Brain pericyte (primary cell): ENCODE results near the gene MRPL51.
"Not testable (repeated sequence)": the region's sequence is repeated elsewhere in the genome, so short reads cannot be mapped to it uniquely, and the experiment has no call there.

Source experiments
- DNase-seq: peaks from one replicate; pipeline ENCODE4 v3.0.0-alpha.2; 2012; ENCODE audit warnings: low read depth, low spot score

MRPL51 gene

DNA sequence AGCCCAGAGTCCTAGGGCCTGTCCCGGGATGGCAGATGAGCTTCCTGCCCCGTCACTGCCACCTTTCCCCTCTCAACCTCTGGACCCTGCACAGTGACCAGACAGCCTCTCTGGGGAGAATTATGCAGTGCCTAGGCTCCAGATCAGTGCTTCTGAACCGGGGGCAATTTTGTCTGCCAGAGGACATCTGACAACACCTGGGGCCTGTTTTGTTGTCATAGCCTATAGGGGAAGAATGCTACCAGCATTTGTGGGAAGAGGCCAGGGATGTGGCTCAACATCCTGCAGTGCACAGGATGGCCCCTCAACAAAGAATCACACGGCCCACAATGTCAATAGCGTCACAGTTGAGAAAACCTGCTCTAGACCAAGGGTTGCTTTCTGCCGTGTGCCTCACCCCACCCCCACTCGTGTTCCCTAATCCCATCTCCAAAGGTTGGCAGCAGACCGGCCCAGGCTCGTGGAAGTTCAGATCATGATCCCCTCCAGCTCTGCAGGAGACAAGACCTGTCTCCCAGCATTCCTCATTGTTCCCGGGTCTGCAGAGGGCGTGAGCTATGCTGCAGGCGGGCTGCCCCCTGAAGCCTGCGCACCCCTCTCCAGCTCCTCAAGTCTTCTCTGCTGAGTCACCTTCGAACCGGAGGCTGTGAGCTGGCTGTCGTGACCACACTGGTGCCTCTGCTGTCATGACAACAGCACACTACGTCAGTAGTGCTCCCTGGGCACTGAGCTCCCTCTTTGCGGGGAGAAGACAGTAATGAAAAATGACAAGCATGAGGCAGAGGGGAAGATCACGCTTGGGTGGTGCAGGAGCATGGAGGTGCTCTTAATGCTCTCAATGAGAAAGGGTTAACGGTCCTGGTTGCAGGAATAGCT, 39.2 kb upstream of the MRPL51 start:
- DNase-seq: no peak

- no peak for DNase-seq
Observed at GRCh38 chr12:6530576-6531260, 37.7 kb upstream of the MRPL51 start.

DNA sequence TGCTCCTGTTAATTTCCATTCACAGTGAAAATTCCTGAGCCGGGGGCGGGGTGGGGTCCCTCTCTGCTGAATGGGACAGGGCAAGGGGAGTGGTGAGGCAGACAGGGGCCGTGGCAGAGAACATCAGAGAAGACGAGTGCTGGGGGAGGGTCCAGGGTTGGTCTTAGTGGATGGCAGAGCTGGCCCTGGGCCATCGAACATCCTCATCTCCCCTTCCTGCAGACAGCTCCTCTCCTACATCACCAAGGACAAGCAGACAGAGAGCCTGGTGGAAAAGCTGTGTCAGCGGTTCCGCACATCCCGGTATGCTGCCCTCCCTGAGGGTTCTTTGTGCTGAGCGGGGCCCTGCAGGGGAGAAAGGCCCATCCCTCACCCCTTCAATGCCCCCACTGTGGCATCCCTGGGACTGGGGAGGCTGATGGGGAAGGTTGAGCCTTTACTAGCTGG, 36.3 kb upstream of the MRPL51 start:
- no peak for DNase-seq

DNA sequence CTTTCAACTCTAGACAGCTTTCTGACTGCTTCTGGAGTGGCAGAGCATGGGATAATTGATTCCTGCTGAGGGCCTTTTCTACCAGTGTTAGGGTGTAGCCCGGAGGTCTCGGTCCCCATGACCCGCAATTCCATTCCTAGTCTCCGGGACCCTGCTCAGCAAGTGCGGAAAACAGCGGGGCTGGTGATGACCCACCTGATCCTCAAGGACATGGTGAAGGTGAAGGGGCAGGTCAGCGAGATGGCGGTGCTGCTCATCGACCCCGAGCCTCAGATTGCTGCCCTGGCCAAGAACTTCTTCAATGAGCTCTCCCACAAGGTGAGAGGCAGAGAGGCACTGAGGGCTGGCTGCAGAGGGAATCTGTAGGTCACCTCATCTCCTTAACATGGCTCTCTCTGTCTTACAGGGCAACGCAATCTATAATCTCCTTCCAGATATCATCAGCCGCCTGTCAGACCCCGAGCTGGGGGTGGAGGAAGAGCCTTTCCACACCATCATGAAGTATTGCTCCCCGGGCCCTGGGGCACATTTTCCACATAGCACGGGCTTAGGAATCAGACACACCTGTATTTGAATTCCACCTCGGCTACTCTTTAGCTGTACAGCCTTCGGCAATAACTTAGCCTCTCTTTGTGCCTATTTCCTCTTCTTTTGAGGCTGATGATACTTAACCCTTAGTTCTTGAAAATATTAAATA, 35.6 kb upstream of the MRPL51 start:
- no peak for DNase-seq

DNA sequence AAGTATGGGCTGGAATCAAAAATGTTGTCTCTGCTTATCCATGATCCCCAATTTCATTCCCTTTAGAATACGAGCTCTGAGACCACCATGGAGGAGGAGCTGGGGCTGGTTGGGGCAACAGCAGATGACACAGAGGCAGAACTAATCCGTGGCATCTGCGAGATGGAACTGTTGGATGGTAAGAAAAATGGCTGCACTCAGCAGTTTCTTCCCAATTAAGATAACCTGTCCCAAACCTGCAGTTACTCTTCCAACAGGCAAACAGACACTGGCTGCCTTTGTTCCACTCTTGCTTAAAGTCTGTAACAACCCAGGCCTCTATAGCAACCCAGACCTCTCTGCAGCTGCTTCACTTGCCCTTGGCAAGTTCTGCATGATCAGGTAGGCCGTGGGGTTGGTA, 34.6 kb upstream of the MRPL51 start:
- DNase-seq: no peak

DNA sequence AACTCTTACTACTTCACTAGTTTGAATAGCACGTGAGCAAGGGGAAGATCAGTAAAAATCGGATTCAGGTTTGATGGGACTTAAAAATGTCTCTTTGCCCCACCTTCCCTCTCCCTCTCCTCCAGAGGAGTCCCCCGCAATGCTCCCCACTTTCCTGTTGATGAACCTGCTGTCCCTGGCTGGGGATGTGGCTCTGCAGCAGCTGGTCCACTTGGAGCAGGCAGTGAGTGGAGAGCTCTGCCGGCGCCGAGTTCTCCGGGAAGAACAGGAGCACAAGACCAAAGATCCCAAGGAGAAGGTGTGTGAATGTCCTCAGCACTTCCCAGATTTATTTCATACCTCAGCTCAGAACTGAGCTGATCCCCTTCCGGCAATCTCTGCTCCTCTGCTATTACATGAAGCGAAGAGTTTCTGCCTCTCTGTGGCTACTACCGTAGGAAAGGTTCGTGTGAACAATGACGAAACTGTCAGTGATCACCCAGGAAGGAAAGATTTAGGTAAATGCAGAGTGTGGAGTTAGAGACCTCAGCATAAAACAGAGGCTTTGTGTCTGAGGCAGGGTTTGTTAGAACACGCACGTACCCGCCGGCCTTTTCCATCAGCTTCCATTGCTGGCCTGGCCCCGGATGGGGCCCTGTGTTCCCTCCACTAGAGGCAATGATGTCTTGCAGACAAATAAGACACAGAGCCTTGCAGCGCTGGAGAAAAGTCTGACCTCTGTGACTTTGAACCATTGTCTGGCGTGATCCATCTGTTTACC, 33.9 kb upstream of the MRPL51 start:
- no peak for DNase-seq

GRCh38 chr12:6526201-6526600, 33.1 kb upstream of the MRPL51 start:
- DNase-seq: no peak

DNA sequence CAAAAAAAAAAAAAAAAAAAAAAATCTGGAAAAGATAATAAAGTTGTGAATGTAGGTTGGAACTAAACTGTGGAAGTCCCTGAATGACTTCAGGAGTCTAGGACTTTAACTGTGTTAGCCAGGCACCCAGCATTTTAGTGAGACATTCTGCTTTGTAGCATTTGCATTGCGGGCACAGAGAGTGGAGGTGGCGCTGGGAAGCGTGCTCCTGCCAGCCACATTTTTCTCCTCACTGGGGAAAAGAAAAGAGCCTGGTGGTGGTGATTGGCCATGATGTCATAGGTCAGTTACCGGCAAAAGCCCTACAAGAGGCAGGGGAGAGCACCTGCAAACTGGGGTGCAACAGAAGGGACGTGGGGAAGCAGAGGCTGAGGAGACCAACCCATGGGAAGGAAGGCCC, 31.6 kb upstream of the MRPL51 start:
- DNase-seq: no peak

DNA sequence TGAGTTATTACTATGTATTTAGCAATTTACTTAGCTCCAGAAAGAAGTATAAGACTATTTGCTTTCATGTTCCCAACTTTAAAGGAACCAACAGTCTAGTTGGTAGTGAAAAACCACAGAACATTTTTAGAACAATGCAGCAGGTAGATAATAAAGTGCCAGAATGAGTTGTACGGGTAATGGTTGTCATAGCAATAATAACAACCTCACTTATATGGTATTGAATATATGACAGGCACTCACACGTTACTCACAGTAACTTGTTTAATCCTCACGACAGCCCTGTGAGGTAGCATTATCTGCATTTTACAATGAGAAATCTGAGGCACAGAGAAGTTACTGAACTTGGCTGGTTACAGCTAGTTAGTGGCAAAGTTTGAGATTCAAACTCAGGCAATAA, 30.6 kb upstream of the MRPL51 start:
- no peak for DNase-seq

DNA sequence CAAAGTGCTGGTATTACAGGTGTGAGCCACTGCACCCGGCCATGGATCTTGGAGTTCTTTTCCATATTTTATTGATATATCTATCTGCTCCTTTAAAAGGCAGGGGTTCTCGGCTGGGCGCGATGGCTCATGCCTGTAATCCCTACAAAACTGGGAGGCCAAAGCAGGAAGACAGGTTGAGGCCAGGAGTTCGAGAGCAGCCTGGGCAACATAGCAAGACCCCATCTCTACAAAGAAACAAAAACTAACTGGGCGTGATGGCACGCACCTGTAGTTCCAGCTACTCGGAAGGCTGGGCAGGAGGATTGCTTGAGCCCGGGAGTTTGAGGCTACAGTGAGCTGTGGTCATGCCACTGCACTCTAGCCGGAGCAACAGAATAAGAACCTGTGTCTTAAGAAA, 29.1 kb upstream of the MRPL51 start:
- no peak for DNase-seq

DNA sequence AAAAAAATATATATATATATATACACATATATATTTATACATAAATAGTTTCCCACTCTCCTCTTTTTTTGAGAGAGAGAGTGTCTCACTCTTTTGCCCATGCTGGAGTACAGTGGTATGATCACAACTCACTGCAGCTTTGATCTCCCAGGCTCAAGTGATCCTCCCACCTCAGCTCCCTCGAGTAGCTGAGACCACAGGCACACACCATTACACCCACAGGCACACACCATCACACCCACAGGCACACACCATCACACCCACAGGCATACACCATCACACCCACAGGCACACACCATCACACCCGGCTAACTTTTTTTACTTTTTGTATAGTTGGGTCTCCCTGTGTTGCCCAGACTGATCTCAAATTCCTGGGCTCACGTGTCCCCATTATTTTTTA, 27.1 kb upstream of the MRPL51 start:
- no peak for DNase-seq

DNA sequence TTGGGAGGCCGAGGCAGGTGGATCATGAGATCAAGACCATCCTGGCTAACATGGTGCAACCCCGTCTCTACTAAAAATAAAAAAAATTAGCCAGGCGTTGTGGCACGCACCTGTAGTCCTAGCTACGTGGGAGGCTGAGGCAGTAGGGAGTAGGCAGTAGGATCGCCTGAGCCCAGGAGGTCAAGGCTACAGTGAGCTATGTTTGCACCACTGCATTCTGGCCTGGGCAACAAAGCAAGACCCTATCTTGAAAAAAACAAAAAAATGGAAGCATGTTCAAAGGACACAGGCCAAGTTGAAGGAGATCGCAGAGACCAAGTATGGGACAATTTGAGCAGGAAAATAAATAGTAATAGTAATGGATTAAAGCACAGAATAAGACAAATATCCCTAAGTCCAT, 15.0 kb upstream of the MRPL51 start:
- no peak for DNase-seq

DNA sequence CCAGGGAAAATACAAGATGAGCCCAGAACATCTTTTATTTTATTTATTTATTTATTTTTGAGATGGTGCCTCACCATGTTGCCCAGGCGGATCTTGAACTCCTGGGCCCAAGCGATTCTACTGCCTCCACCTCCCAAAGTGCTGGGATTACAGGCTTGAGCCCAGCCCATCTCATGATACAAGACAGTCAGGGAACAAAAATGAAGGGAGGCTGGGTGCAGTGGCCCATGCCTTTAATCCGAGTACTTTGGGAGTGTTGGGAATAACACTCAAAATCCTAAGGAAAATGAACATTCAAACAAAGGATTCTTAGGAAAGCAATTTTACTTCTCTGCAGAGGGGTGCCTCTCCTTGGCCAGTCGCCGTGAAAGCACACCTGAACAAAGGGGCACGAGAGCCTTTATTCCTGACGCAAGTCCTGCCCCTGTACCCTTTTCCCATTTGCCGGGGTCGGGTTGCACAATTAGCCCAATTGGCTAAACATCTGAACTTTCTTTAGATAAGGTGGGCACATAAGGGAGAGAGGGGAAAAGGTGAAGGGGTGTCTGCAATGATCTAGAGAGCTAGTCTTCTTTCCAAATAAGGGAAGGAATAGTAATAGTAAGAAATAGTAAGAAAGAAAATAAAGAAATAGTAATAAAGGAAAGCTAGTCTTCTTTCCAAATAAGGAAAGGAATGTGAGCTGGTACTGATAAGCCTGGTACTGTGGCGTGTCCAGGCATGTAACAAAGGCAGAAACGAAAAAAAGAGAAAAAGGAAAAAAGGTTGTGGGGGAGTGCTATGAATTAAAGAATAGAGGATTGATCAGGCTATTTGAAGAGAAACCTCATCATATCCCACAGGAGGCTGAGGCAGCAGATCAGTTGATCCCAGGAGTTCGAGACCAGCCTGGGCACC, 14.3 kb upstream of the MRPL51 start:
- no peak for DNase-seq

DNA sequence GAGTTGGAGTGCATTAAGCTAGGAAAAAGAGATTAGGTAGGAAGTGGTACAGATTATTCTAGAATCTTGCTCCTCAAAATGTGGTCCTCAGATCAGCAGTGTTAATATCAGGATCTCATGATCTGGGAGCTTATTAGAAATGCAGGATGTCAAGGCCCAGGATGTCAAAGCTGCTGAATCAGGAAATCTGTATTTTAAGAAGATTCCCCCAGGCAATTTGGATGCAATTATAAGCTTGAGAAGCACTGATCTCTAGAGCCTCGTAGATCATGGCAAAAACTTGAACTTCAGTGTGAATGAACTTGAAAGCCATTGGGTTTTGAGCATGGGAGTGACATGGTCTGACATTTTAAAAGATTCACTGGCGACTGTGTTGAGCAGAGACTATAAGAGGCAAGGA, 7.4 kb upstream of the MRPL51 start:
- DNase-seq: no peak

GRCh38 chr12:6497291-6497690, 4.2 kb upstream of the MRPL51 start:
- not testable (repeated sequence) for DNase-seq

DNA sequence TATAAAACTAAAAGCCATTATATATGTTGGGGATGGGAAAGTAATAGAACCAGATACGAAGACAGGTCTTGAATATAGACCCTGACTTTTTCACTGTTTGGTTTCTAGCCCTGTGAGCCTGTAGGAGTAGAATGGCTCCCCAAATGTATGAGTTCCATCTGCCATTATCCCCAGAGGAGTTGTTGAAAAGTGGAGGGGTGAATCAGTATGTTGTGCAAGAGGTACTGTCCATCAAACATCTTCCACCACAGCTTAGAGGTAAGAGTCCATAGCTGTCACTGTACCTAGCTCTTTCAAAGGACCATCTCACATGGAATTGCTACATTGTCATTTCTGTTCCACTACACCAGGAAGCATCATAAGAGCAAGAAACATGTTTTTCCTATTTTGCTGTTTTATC, 1.9 kb upstream of the MRPL51 start:
- no peak for DNase-seq

- no peak for DNase-seq
Observed at GRCh38 chr12:6494258-6494743, 1.2 kb upstream of the MRPL51 start.

GRCh38 chr12:6493497-6494257, 615 bp upstream of the MRPL51 start, which contains the start of gene NCAPD2:
Gene NCAPD2 (plus strand): TSS chr12:6494102. CDS start chr12:6495099, 997 bp downstream.
- DNase-seq: peak; percentile 86

- DNase-seq: not testable (repeated sequence)
Observed at GRCh38 chr12:6490673-6491072, 2.4 kb downstream of the MRPL51 start.

DNA sequence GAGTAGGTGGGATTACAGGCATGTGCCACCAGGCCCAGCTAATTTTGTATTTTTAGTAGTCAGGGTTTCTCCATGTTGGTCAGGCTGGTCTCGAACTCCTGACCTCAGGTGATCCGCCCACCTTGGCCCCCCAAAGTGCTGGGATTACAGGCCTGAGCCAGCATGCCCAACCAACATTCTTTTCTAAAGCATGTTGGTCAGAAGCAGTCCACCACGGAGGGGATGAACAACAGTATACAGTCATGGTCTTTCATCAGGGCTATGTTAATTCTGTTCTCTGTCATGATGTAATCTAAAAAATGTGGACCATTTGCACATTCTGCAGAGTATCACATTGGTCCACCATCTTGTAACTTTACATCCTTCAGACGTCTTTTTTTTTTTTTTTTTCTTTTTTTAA, 3.6 kb downstream of the MRPL51 start:
- no peak for DNase-seq
